ENCODE measurements around the gene KCNJ1. TPM values are rescaled to one million over a fixed set of nuclear protein-coding genes. Genes with fewer than 3 reads are reported as not detected.

KCNJ1 gene
- total RNA-seq, 1 experiment from 2014 or later, result not detected

DNA sequence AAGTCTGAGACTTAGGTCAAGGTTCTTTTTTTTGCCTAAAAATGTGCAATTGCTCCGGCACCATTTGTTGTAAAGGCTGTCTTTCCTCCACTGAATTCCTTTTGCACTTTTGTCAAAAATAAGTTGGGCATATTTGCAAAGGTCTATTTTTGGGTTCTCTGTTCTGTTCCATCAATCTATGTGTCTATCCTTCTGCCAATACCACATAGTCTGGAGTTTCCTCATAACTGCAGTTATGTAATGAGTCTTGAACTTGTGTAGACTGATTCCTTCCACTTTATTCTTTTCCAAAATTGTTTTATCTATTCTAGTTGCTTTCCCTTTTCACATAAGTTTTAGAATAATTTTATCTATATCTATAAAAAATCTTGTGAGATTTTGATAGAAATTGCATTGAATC lies 30.7 kb upstream of the KCNJ1 start:
- ChIA-PET POLR2A (ENCODE audit: low non-redundant PET) (no interaction called here), CTCF (no interaction called here)
- no peak overlapping the region for H3K4me3 ChIP-seq (ENCODE audit: low read depth, low read length, poor library complexity, severe bottlenecking)
- intact Hi-C loops (cut with micrococcal nuclease; ENCODE audit: unreplicated experiment), result no loop called here
- no peaks in the 10 kb centered on the region for H3K9me3 ChIP-seq (ENCODE audit: low read depth, low read length, poor library complexity, severe bottlenecking)
- no peak overlapping the region for H3K27ac ChIP-seq (ENCODE audit: low read depth, low read length, poor library complexity, severe bottlenecking)
- TF ChIP-seq EZH2 (IDR thresholded peaks at IDR 0.05; ENCODE audit: borderline replicate concordance, low read depth, low read length, poor library complexity, severe bottlenecking), result no peak
- TF ChIP-seq, protein P1, sequence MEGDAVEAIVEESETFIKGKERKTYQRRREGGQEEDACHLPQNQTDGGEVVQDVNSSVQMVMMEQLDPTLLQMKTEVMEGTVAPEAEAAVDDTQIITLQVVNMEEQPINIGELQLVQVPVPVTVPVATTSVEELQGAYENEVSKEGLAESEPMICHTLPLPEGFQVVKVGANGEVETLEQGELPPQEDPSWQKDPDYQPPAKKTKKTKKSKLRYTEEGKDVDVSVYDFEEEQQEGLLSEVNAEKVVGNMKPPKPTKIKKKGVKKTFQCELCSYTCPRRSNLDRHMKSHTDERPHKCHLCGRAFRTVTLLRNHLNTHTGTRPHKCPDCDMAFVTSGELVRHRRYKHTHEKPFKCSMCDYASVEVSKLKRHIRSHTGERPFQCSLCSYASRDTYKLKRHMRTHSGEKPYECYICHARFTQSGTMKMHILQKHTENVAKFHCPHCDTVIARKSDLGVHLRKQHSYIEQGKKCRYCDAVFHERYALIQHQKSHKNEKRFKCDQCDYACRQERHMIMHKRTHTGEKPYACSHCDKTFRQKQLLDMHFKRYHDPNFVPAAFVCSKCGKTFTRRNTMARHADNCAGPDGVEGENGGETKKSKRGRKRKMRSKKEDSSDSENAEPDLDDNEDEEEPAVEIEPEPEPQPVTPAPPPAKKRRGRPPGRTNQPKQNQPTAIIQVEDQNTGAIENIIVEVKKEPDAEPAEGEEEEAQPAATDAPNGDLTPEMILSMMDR (conservative IDR thresholded peaks at IDR 0.05; ENCODE audit: low read depth, low read length), result no peak
- DNase-seq (ENCODE audit: low spot score), result no peak
- H3K4me1 ChIP-seq (ENCODE audit: insufficient read depth, low read length, poor library complexity, severe bottlenecking), result no peaks in the 10 kb centered on the region
- H3K36me3 ChIP-seq (ENCODE audit: insufficient read depth, low read length, poor library complexity, severe bottlenecking), result no peaks in the 10 kb centered on the region
- BruUV-seq (replicated peaks), result no TSS peak
- no peaks in the 10 kb centered on the region for H3K27me3 ChIP-seq (replicated peaks; ENCODE audit: insufficient read depth, low read depth, low read length, poor library complexity)

DNA sequence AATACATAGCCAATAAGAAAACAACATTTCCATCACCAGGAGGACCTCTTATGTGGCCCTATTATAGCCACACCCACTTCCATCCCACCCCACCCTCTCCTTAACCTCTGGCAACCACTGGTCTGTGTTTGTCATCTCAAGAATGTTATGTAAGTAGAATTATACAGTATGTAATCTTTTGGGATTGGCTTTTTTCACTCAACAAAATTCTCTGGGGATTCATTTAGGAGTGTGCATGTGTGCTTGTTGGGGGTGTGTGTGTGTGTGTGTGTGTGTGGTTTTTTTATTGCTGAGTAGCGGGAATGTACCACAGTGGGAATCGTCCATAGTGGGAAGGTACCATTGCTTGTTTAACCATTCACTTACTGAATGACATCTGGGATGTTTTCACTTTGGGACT lies 29.3 kb upstream of the KCNJ1 start:
- Histone ChIP-seq H3K4me1 (ENCODE audit: insufficient read depth, low read length, poor library complexity, severe bottlenecking) (no peaks in the 10 kb centered on the region), H3K36me3 (ENCODE audit: insufficient read depth, low read length, poor library complexity, severe bottlenecking) (no peaks in the 10 kb centered on the region), H3K9me3 (ENCODE audit: low read depth, low read length, poor library complexity, severe bottlenecking) (no peaks in the 10 kb centered on the region), H3K4me3 (ENCODE audit: low read depth, low read length, poor library complexity, severe bottlenecking) (no peak overlapping the region), H3K27me3 (replicated peaks; ENCODE audit: insufficient read depth, low read depth, low read length, poor library complexity) (no peaks in the 10 kb centered on the region), H3K27ac (ENCODE audit: low read depth, low read length, poor library complexity, severe bottlenecking) (no peak overlapping the region)
- TF ChIP-seq EZH2 (IDR thresholded peaks at IDR 0.05; ENCODE audit: borderline replicate concordance, low read depth, low read length, poor library complexity, severe bottlenecking), result no peak
- TF ChIP-seq, protein P1 (conservative IDR thresholded peaks at IDR 0.05; ENCODE audit: low read depth, low read length), result no peak
- BruUV-seq (replicated peaks), result no TSS peak
- ChIA-PET POLR2A (ENCODE audit: low non-redundant PET) (no interaction called here), CTCF (no interaction called here)
- DNase-seq (ENCODE audit: low spot score), result peak; percentile 14
- intact Hi-C loops (cut with micrococcal nuclease; ENCODE audit: unreplicated experiment), result no loop called here

DNA sequence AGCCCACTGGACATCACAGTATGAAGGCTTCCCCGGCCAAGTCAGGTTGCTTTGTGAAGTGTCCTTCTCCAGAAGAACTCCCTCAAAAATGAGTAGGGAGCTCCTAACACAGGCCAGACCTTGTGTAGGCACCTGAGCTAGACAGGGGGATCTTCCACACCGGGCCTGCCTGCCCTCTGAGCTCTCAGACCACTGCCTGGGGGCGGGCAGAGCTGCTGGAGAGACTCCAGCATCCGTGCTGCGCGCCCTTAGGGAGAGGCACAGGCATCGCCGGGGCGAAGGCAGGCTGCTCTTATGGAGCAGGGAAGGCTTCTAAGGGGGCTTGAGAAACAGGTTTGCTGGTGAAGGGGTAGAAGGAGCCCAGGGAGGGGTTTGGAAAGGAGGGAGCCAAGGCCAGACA lies 28.4 kb upstream of the KCNJ1 start:
- POLR2A ChIA-PET (ENCODE audit: low non-redundant PET), result no interaction called here
- TF ChIP-seq EZH2 (IDR thresholded peaks at IDR 0.05; ENCODE audit: borderline replicate concordance, low read depth, low read length, poor library complexity, severe bottlenecking), result no peak
- TF ChIP-seq, protein P1 (conservative IDR thresholded peaks at IDR 0.05; ENCODE audit: low read depth, low read length), result no peak

More for the DNA sequence above, 28.4 kb upstream of the KCNJ1 start:
- Histone ChIP-seq H3K36me3 (ENCODE audit: insufficient read depth, low read length, poor library complexity, severe bottlenecking) (no peaks in the 10 kb centered on the region), H3K27me3 (replicated peaks; ENCODE audit: insufficient read depth, low read depth, low read length, poor library complexity) (peaks cover under 1% of the 10 kb centered on the region), H3K9me3 (ENCODE audit: low read depth, low read length, poor library complexity, severe bottlenecking) (no peaks in the 10 kb centered on the region), H3K4me1 (ENCODE audit: insufficient read depth, low read length, poor library complexity, severe bottlenecking) (peaks cover 2% of the 10 kb centered on the region), H3K27ac (ENCODE audit: low read depth, low read length, poor library complexity, severe bottlenecking) (no peak overlapping the region), H3K4me3 (ENCODE audit: low read depth, low read length, poor library complexity, severe bottlenecking) (no peak overlapping the region)
- DNase-seq (ENCODE audit: low spot score), result no peak
- CTCF ChIA-PET, result no interaction called here
- intact Hi-C loops (cut with micrococcal nuclease; ENCODE audit: unreplicated experiment), result no loop called here
- no TSS peak for BruUV-seq (replicated peaks)

All from A673 (cell line).